Left lung (tissue), 10 donors: ENCODE data around the gene NOTCH1. TPM values are rescaled to one million over a fixed set of nuclear protein-coding genes. Genes with fewer than 3 reads are reported as not detected.

ENCODE experiments used
- ATAC-seq: fragments of 200-7000 bp; cut with Tn5 transposase; one replicate; pipeline ENCODE4 v1.9.1; 2020; ENCODE audit warnings: moderate library complexity
- DNase-seq, 4 donors: peaks; one replicate each; pipeline ENCODE4 v3.0.0-alpha.2; 2013 to 2020
- H3K27ac ChIP-seq, 2 donors: fragments of 200-600 bp; sonication (generic) in 1 of 2; one replicate each; pipeline versions ENCODE4 v1.5.0 to v1.8.0; 2020 to 2021
- H3K27me3 ChIP-seq, 2 donors: fragments of 200-600 bp; sonication (generic) in 1 of 2; one replicate each; pipeline versions ENCODE4 v1.5.0 to v1.8.0; 2020 to 2021
- H3K36me3 ChIP-seq, 2 donors: fragments of 200-600 bp; sonication (generic) in 1 of 2; one replicate each; pipeline versions ENCODE4 v1.5.0 to v1.8.0; 2020 to 2021
- H3K4me1 ChIP-seq, 2 donors: fragments of 200-600 bp; one replicate each; pipeline ENCODE4 v1.8.0; 2021
- H3K4me3 ChIP-seq, 2 donors: fragments of 200-600 bp; sonication (generic) in 1 of 2; one replicate each; pipeline versions ENCODE4 v1.5.0 to v1.8.0; 2020 to 2021; ENCODE audit warnings: mild to moderate bottlenecking in 1 of 2
- H3K9me3 ChIP-seq, 2 donors: fragments of 200-600 bp; sonication (generic) in 1 of 2; one replicate each; pipeline versions ENCODE4 v1.5.0 to v1.8.0; 2020 to 2021
- intact Hi-C, 2 donors: fragments of 100-400 bp; cut with DNase I; formaldehyde crosslinking; loops; one replicate each; pipeline versions ENCODE4 v1.11.2 to v1.14.2; 2022
- polyA plus RNA-seq, 6 donors: library from polyadenylated mRNA; unstranded; fragments of 120-200 nt; gene quantifications; one replicate each; pipeline ENCODE4 v1.2.1, GENCODE V29; 2013; ENCODE audit not compliant: insufficient read length in 6 of 6
- total RNA-seq, 2 donors: library from RNA; stranded (reverse); fragmentation: NEBNext Ultra II Directional; extraction: Animal tissue kit (Norgen Biotek cat#: 25700); gene quantifications; one replicate each; pipeline ENCODE4 v1.2.1, GENCODE V29; 2021
- TF ChIP-seq, protein P1 (sequence below), 2 donors: fragments of 200-600 bp; sonication (generic) in 1 of 2; IDR thresholded peaks; one replicate each; pipeline versions ENCODE4 v1.5.0 to v1.8.0; 2021; ENCODE audit warnings: antibody characterized with exemption in 2 of 2
- donor health status: DM: no; HTN: yes; CAD: no.
- donor health status: DM: no; HTN: no; CAD: no.

The NOTCH1 gene
- total and polyA plus RNA-seq, 8 donors: 21.7 to 102 (median 33.7) TPM

DNA sequence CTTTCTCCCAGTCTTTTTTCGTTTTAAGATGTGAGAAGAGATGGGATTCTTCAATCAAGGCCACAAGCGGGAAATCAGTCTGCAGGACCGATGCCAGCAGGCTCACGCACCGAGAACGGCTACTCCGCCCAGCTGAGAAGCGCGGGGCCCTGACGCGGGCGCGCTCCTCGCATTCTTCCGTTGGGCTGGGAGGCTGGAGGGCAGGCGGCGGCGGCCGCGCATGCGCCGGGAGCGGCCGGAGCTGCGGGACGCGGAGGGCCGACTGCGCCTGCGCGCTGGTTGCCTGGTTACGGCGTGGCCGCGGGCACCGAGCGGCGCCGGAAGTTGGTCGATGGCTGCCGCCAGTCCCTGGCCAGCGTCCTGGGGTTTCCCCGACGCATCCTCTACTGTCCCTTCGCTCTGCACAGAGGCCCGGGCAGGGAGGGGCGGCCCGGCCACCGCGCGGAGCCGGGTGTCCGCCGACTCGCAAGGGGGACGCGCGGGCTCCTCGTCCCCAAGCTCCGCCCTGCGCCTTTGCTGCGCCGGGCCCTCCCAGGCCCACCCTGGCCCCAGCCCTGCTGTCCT is 62.2 kb downstream of the NOTCH1 start:
- intact Hi-C loops: no loop called here
- Histone ChIP-seq H3K4me1 (peaks cover 16 to 50% of the 10 kb centered on the region in 2 donors), H3K27me3 (no peaks in the 10 kb centered on the region), H3K27ac (peak overlapping the region; percentile 99), H3K9me3 (no peaks in the 10 kb centered on the region), H3K36me3 (peaks cover 0 to 2% of the 10 kb centered on the region in 2 donors), H3K4me3 (peak overlapping the region; percentile 58 to 74)
- DNase-seq (peak; percentile 94 to 99 (median 96)), ATAC-seq (peak; percentile 49)
- TF ChIP-seq, protein P1, sequence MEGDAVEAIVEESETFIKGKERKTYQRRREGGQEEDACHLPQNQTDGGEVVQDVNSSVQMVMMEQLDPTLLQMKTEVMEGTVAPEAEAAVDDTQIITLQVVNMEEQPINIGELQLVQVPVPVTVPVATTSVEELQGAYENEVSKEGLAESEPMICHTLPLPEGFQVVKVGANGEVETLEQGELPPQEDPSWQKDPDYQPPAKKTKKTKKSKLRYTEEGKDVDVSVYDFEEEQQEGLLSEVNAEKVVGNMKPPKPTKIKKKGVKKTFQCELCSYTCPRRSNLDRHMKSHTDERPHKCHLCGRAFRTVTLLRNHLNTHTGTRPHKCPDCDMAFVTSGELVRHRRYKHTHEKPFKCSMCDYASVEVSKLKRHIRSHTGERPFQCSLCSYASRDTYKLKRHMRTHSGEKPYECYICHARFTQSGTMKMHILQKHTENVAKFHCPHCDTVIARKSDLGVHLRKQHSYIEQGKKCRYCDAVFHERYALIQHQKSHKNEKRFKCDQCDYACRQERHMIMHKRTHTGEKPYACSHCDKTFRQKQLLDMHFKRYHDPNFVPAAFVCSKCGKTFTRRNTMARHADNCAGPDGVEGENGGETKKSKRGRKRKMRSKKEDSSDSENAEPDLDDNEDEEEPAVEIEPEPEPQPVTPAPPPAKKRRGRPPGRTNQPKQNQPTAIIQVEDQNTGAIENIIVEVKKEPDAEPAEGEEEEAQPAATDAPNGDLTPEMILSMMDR (IDR thresholded peaks at IDR 0.05): no peak

DNA sequence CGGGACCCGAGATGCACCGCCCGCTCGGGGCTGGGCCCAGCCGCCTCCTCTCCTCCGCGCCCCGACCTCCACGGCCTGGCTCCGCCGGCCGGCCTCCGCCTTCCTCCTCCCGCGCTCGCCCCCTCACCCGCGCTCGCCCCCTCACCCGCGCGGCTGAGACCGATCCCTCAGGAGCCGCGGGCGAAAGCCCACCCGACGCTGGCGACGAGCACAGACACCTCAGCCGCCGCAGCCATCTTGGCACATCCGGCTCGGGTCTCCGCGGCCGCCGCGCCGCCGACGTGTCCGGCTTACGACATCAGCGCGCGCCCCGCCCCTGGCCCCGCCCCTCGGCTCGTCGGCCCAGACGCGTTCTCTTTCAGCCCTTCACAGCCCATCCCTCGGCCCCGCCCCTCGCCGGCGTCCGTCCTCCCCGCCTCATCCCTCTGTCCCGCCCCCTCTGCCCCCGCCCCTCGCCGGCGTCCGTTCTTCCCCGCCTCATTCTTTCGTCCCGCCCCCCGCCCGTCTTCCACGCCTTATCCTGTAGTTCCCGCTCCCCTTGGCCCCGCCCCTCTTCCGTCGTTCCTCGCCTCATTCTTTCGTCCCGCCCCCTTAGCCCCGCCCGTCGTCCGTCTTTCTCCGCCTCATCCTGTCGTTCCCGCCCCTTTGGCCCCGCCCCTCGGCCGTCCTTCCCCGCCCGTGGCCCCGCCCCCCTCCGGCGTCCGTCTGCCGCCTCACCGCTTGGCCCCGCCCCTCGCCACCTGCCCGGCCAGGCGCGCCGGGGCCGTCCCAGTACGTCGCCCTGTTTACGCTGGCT is 62.9 kb downstream of the NOTCH1 start, which contains the start of gene SEC16A:
Gene SEC16A (minus strand): TSS at position 248 of the 796 bp plus-strand sequence. CDS start 5,425 bp downstream, outside the sequence.
- DNase-seq (peak; percentile 98 to 100 (median 100)), ATAC-seq (peak; percentile 81)
- H3K27me3 ChIP-seq: no peaks in the 10 kb centered on the region
- TF ChIP-seq, protein P1 (IDR thresholded peaks at IDR 0.05): no peak
- peaks cover 16 to 43% of the 10 kb centered on the region in 2 donors for H3K4me1 ChIP-seq
- intact Hi-C loops: no loop called here
- peaks cover 0 to 9% of the 10 kb centered on the region in 2 donors for H3K36me3 ChIP-seq
- H3K4me3 ChIP-seq: peak within 1 kb of the TSS; percentile 68 to 84
- no peaks in the 10 kb centered on the region for H3K9me3 ChIP-seq
- peak within 1 kb of the TSS; percentile 99 for H3K27ac ChIP-seq

DNA sequence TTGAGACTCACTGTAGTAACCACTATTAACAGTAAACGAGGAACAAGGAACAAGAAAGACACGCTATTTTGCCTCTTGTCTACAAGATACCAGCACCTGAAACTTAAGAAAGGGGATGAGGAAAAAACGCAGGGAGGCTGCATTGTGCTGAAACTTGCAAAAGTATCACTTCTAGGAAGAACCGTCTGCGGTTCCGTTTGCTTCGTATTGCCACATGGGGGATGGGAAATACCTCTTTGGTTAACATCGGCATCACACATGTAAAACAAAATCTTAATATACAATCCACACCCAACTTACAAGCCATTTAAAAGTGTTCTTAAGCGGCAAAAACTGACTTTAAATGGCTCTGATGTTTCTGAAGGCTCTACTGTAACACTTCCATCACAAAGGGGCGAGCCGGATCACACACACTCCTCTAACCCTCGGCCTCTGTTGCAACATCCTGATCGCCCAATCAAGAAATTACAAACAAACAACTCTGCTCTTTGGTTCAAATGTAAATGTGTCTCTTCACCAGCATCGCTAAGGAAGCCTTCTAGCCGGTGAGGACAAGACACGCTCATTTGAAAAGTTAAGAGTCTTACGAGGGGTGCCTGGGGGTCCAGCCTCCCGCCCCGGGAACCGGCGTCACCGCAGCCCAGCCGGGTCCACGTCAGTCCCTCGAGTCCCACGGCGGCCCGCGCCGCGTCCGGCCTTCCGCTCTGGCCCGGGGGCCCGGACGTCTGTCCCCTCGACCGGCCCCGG is 63.6 kb downstream of the NOTCH1 start:
- intact Hi-C loops: no loop called here
- ATAC-seq (no peak), DNase-seq (peak in 2 of 4 donors; percentile 26 to 61)
- Histone ChIP-seq H3K4me1 (peaks cover 16 to 43% of the 10 kb centered on the region in 2 donors), H3K27me3 (no peaks in the 10 kb centered on the region), H3K4me3 (peak overlapping the region; percentile 68 to 84), H3K27ac (peak overlapping the region; percentile 97 to 99), H3K36me3 (peaks cover 0 to 17% of the 10 kb centered on the region in 2 donors), H3K9me3 (no peaks in the 10 kb centered on the region)
- TF ChIP-seq, protein P1 (IDR thresholded peaks at IDR 0.05): no peak

DNA sequence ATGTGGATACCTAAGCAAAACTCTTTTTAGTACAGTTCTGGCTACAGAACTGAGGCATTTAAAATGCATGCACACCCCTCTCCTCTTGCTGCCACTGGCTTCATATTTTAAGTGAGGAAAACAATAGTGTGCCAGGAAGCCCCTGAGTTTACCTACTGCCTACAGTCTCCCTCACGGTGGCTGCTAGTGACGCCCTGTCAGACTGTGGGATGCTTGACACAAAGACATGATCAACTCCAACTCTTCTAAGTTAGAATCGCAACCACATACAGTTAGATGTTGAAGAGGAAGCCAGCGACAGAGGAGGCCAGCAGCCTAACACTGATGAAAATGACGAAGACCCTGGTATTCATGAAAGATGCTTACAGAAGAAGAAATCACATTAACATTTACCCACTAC is 64.3 kb downstream of the NOTCH1 start:
- TF ChIP-seq, protein P1 (IDR thresholded peaks at IDR 0.05): no peak
- DNase-seq (no peak), ATAC-seq (no peak)
- intact Hi-C loops: no loop called here
- Histone ChIP-seq H3K4me3 (peak overlapping the region; percentile 68 to 84), H3K36me3 (peaks cover 0 to 24% of the 10 kb centered on the region in 2 donors), H3K27ac (peak overlapping the region in 1 of 2 donors; percentile 99), H3K27me3 (no peaks in the 10 kb centered on the region), H3K9me3 (no peaks in the 10 kb centered on the region), H3K4me1 (peaks cover 16 to 43% of the 10 kb centered on the region in 2 donors)
